Panc1 (cell line): ENCODE data around the gene CRB2. TPM values are rescaled to one million over a fixed set of nuclear protein-coding genes. Genes with fewer than 3 reads are reported as not detected.

ENCODE experiments used
- ATAC-seq: fragments of 200-7000 bp; cut with Tn5 transposase; 2 replicates; pipeline ENCODE4 v1.9.1; 2020; ENCODE audit warnings: mild to moderate bottlenecking, moderate library complexity
- BruUV-seq: library from RNA; stranded (reverse); fragments of 400-500 nt; replicated peaks from 2 replicates; lab custom pipeline; 2021; lab: Mats Ljungman, UMichigan
- CTCF ChIA-PET: fragments of 300-600 bp; sonication (Branson Sonifier 250); formaldehyde crosslinking; loops from one replicate; lab custom pipeline; 2022; ENCODE audit warnings: antibody characterized with exemption; lab: Charles Lee
- POLR2A ChIA-PET: fragments of 300-600 bp; sonication (Branson Sonifier 250); formaldehyde crosslinking; loops from one replicate; lab custom pipeline; 2022; ENCODE audit warnings: antibody characterized with exemption; lab: Charles Lee
- DNase-seq: peaks from one replicate; pipeline ENCODE4 v3.0.0-alpha.2; 2010; ENCODE audit warnings: low read depth, low spot score
- H3K27ac ChIP-seq: 2 replicates; pipeline ENCODE4 v1.5.1; 2011; ENCODE audit warnings: mild to moderate bottlenecking, low read length, inconsistent platforms
- H3K27me3 ChIP-seq: fragments of 200-500 bp; sonication (Bioruptor generic); 2 replicates; pipeline ENCODE4 v1.6.0; 2014; ENCODE audit warnings: low read length, inconsistent platforms; ENCODE audit not compliant: control insufficient read depth, insufficient read depth
- H3K36me3 ChIP-seq: fragments of 200-500 bp; sonication (Bioruptor generic); 2 replicates; pipeline ENCODE4 v1.5.1; 2014; ENCODE audit warnings: inconsistent platforms, mild to moderate bottlenecking, low read length, moderate library complexity; ENCODE audit not compliant: control insufficient read depth, insufficient read depth
- H3K4me1 ChIP-seq: 2 replicates; pipeline ENCODE4 v1.5.1; 2011; ENCODE audit warnings: inconsistent platforms, mild to moderate bottlenecking, low read length, moderate library complexity; ENCODE audit not compliant: control insufficient read depth, insufficient read depth
- H3K4me3 ChIP-seq, 2 experiments: 2 replicates each; pipeline ENCODE4 v1.5.1; 2011 to 2012; ENCODE audit warnings: low read depth in 2 of 2, low read length in 2 of 2, mild to moderate bottlenecking in 2 of 2, inconsistent platforms in 1 of 2, moderate library complexity in 1 of 2
- H3K9me3 ChIP-seq: fragments of 200-500 bp; sonication (Bioruptor generic); 2 replicates; pipeline ENCODE4 v1.5.1; 2014; ENCODE audit warnings: low read depth, mild to moderate bottlenecking, inconsistent platforms, low read length, moderate library complexity; ENCODE audit not compliant: control insufficient read depth, insufficient read depth
- CTCF ChIP-seq: fragments of 450-650 bp; IDR thresholded peaks from 2 replicates; pipeline ENCODE4 v1.5.1; 2017; ENCODE audit warnings: mild to moderate bottlenecking
- POLR2AphosphoS5 ChIP-seq: IDR thresholded peaks from 2 replicates; pipeline ENCODE4 v1.6.1; 2012; ENCODE audit warnings: mild to moderate bottlenecking, low read depth, low read length, moderate library complexity
- REST ChIP-seq, 2 experiments: IDR thresholded peaks; 2 replicates each; pipeline ENCODE4 v1.6.1; 2011 to 2012; ENCODE audit warnings: low read depth in 2 of 2, control low read depth in 1 of 2, low read length in 1 of 2, mild to moderate bottlenecking in 1 of 2, moderate library complexity in 1 of 2; ENCODE audit not compliant: insufficient read depth in 1 of 2
- SIN3A ChIP-seq: IDR thresholded peaks from 2 replicates; pipeline ENCODE4 v1.6.1; 2012; ENCODE audit warnings: low read depth, mild to moderate bottlenecking, low read length, moderate library complexity, borderline replicate concordance; ENCODE audit not compliant: insufficient read depth
- TCF7L2 ChIP-seq: IDR thresholded peaks from 2 replicates; pipeline ENCODE4 v1.6.1; 2011; ENCODE audit warnings: mild to moderate bottlenecking, low read depth, low read length, inconsistent platforms
- in situ Hi-C: cut with HindIII; loops from 2 replicates; pipeline ENCODE4 v1.10.0; 2016; ENCODE audit warnings: low sequenced_read_pairs, low pct_unique_long_range_greater_than_20kb
- intact Hi-C: fragments of 100-400 bp; cut with micrococcal nuclease; formaldehyde crosslinking; loops from one replicate; pipeline ENCODE4 v1.10.0; 2022; ENCODE audit not compliant: unreplicated experiment
- total RNA-seq: library from RNA; stranded (reverse); gene quantifications from one replicate; pipeline ENCODE4 v1.2.1, GENCODE V29; 2021; ENCODE audit not compliant: unreplicated experiment

CRB2 gene
- total RNA-seq, 1 experiment from 2014 or later, result 0.05 TPM

- CTCF ChIA-PET, result no interaction called here
- no peak for ATAC-seq
These were observed 20.4 kb downstream of the CRB2 start for GRCh38 chr9:123376218-123377071.

GRCh38 chr9:123377211-123377971 is 21.4 kb downstream of the CRB2 start:
- DNase-seq (no peak), ATAC-seq (no peak)
- POLR2A ChIA-PET, result no interaction called here
- Histone ChIP-seq H3K36me3 (no peaks in the 10 kb centered on the region), H3K27ac (no peak overlapping the region), H3K4me1 (no peaks in the 10 kb centered on the region; the same call in 1 of the 2 replicates), H3K4me3 (no peak overlapping the region), H3K9me3 (no peaks in the 10 kb centered on the region), H3K27me3 (no peaks in the 10 kb centered on the region)
- CTCF ChIA-PET, result no interaction called here
- intact Hi-C loops (no loop called here), in situ Hi-C loops (no loop called here)
- BruUV-seq, result no TSS peak
- TF ChIP-seq SIN3A (no peak), POLR2AphosphoS5 (no peak), CTCF (no peak), TCF7L2 (no peak), REST (IDR thresholded peaks at IDR 0.05; ENCODE audit: insufficient read depth in 1 of 2, low read depth in 2 of 2, low read length in 1 of 2) (no peak)

More at GRCh38 chr9:123376218-123377071, 20.4 kb downstream of the CRB2 start:
- intact Hi-C loops, result no loop called here
- no peaks in the 10 kb centered on the region for H3K27me3 ChIP-seq
- H3K27ac ChIP-seq, result no peak overlapping the region
- no peaks in the 10 kb centered on the region for H3K9me3 ChIP-seq
- H3K4me1 ChIP-seq, result no peaks in the 10 kb centered on the region; the same call in 1 of the 2 replicates
- H3K36me3 ChIP-seq, result no peaks in the 10 kb centered on the region
- DNase-seq, result no peak
- no TSS peak for BruUV-seq
- no peak overlapping the region for H3K4me3 ChIP-seq
- in situ Hi-C loops, result no loop called here
- no peak for TF ChIP-seq TCF7L2
- POLR2A ChIA-PET, result no interaction called here
